Measurements from ENCODE around the gene SERPING1. TPM values are rescaled to one million over a fixed set of nuclear protein-coding genes. Genes with fewer than 3 reads are reported as not detected.
A peak's percentile ranks its signal among the peaks of the same experiment; 100 is the strongest.

SERPING1 gene
- polyA plus RNA-seq, 1 donor (not counting 4 experiments of a cell fraction or from before 2014, with no cell fraction given) = 12.8 TPM

- Histone ChIP-seq H3K4me1 (ENCODE audit: control insufficient read depth, extremely low read depth, insufficient read depth, low read length) (peaks cover 30% of the 10 kb centered on the region), H3K4me2 (ENCODE audit: control insufficient read depth, extremely low read depth, insufficient read depth, low read depth, low read length) (peak overlapping the region; percentile 69), H3K79me2 (ENCODE audit: control insufficient read depth, insufficient read depth, low read length) (peaks cover 5% of the 10 kb centered on the region), H3K27ac (ENCODE audit: control insufficient read depth, insufficient read depth, low read length) (no peak overlapping the region), H3K4me3 (ENCODE audit: control insufficient read depth in 2 of 3, extremely low read depth in 1 of 3, insufficient read depth in 2 of 3, low read depth in 1 of 3, low read length in 3 of 3) (no peak overlapping the region), H3K9ac (ENCODE audit: control insufficient read depth, extremely low read depth, insufficient read depth, low read length) (no peak overlapping the region), H4K20me1 (ENCODE audit: control insufficient read depth, extremely low read depth, insufficient read depth, low read length) (no peaks in the 10 kb centered on the region), H3K27me3 (ENCODE audit: control insufficient read depth, extremely low read depth, insufficient read depth, low read length) (no peaks in the 10 kb centered on the region), H3K9me1 (ENCODE audit: control insufficient read depth, extremely low read depth, insufficient read depth, low read length) (no peaks in the 10 kb centered on the region), H3K36me3 (ENCODE audit: control insufficient read depth in 2 of 2, extremely low read depth in 1 of 2, insufficient read depth in 2 of 2, low read length in 2 of 2) (no peaks in the 10 kb centered on the region), H3K9me3 (ENCODE audit: control insufficient read depth, low read depth, low read length) (no peaks in the 10 kb centered on the region), H2AFZ (ENCODE audit: control insufficient read depth, low read length) (peak overlapping the region; percentile 74)
- no peak for TF ChIP-seq EZH2 (IDR thresholded peaks at IDR 0.05; ENCODE audit: low read length)
- TF ChIP-seq CTCF (optimal IDR thresholded peaks at IDR 0.05 in 1 of 3, IDR thresholded peaks at IDR 0.05 in 1 of 3, conservative IDR thresholded peaks at IDR 0.05 in 1 of 3; ENCODE audit: extremely low read depth in 1 of 3, insufficient read depth in 2 of 3, low read length in 3 of 3) = no peak
- dilution Hi-C loops (cut with MboI; ENCODE audit: extremely low pct_ligation_motif_present, low sequenced_read_pairs) = no loop called here
- FAIRE-seq (peak; percentile 55), DNase-seq (ENCODE audit: low read depth, low spot score) (no peak)
These were observed 36.0 kb downstream of the SERPING1 start for GRCh38 chr11:57633394-57634070.

DNA sequence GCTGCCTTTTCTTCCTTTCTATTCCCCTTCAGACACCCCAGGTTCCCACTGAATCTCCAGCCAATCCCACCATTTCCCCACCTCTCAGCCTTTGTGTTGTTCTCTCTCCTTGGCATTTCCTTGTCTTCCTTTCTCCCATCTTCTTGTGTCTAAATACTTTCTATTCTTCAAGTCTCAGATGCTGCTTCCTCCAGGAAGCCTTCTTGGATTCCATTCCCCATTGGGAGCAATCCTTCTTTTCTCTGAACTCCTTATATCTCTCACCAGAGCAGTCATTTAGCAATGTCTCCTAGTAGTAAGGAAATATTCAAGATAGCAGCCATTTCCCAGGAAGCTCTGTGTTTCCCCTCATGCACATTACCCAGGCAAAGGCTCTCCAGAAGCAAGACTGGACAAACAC lies 36.8 kb downstream of the SERPING1 start:
- no peaks in the 10 kb centered on the region for H4K20me1 ChIP-seq (ENCODE audit: control insufficient read depth, extremely low read depth, insufficient read depth, low read length)
- H3K9me3 ChIP-seq (ENCODE audit: control insufficient read depth, low read depth, low read length) = no peaks in the 10 kb centered on the region
- no peak overlapping the region for H3K27ac ChIP-seq (ENCODE audit: control insufficient read depth, insufficient read depth, low read length)
- H3K36me3 ChIP-seq (ENCODE audit: control insufficient read depth in 2 of 2, extremely low read depth in 1 of 2, insufficient read depth in 2 of 2, low read length in 2 of 2) = no peaks in the 10 kb centered on the region
- H3K9ac ChIP-seq (ENCODE audit: control insufficient read depth, extremely low read depth, insufficient read depth, low read length) = no peak overlapping the region
- no peak overlapping the region for H3K4me3 ChIP-seq (ENCODE audit: control insufficient read depth in 2 of 3, extremely low read depth in 1 of 3, insufficient read depth in 2 of 3, low read depth in 1 of 3, low read length in 3 of 3)
- peaks cover 13% of the 10 kb centered on the region for H3K79me2 ChIP-seq (ENCODE audit: control insufficient read depth, insufficient read depth, low read length)
- peak overlapping the region; percentile 74 for H2AFZ ChIP-seq (ENCODE audit: control insufficient read depth, low read length)
- no peaks in the 10 kb centered on the region for H3K27me3 ChIP-seq (ENCODE audit: control insufficient read depth, extremely low read depth, insufficient read depth, low read length)
- no peak for TF ChIP-seq EZH2 (IDR thresholded peaks at IDR 0.05; ENCODE audit: low read length)
- TF ChIP-seq CTCF (optimal IDR thresholded peaks at IDR 0.05 in 1 of 3, IDR thresholded peaks at IDR 0.05 in 1 of 3, conservative IDR thresholded peaks at IDR 0.05 in 1 of 3; ENCODE audit: extremely low read depth in 1 of 3, insufficient read depth in 2 of 3, low read length in 3 of 3) = no peak
- FAIRE-seq = no peak
- H3K4me1 ChIP-seq (ENCODE audit: control insufficient read depth, extremely low read depth, insufficient read depth, low read length) = peaks cover 32% of the 10 kb centered on the region
- dilution Hi-C loops (cut with MboI; ENCODE audit: extremely low pct_ligation_motif_present, low sequenced_read_pairs) = no loop called here
- no peak for DNase-seq (ENCODE audit: low read depth, low spot score)
- H3K4me2 ChIP-seq (ENCODE audit: control insufficient read depth, extremely low read depth, insufficient read depth, low read depth, low read length) = peak overlapping the region; percentile 69
- H3K9me1 ChIP-seq (ENCODE audit: control insufficient read depth, extremely low read depth, insufficient read depth, low read length) = no peaks in the 10 kb centered on the region

Data from keratinocyte (primary cell).